Measurements from ENCODE around the gene SSR2.

The SSR2 gene

GRCh38 chr1:156020293-156021092 is at the start of gene SSR2:
SSR2 (minus strand) TSS chr1:156020951; CDS start chr1:156020167, 784 bp downstream.
- DNase-seq (peak; percentile 82), ATAC-seq (peak; percentile 100)
- Mint-ChIP-seq H3K4me1 (peaks cover 26% of the 10 kb centered on the region), H3K4me3 (peak within 1 kb of the TSS; percentile 93), H3K36me3 (ENCODE audit: low read depth) (peaks cover 33% of the 10 kb centered on the region), H3K9me3 (no peaks in the 10 kb centered on the region), H3K27ac (peak within 1 kb of the TSS; percentile 93), H3K27me3 (peaks cover 5% of the 10 kb centered on the region)

- no peaks in the 10 kb centered on the region for H3K27me3 Mint-ChIP-seq
- ATAC-seq (no peak), DNase-seq (no peak)
- no peaks in the 10 kb centered on the region for H3K36me3 Mint-ChIP-seq (ENCODE audit: low read depth)
- peaks cover 5% of the 10 kb centered on the region for H3K4me1 Mint-ChIP-seq
- no peak overlapping the region for H3K4me3 Mint-ChIP-seq
- H3K9me3 Mint-ChIP-seq: no peaks in the 10 kb centered on the region
- H3K27ac Mint-ChIP-seq: no peak overlapping the region
Measured at GRCh38 chr1:156070548-156070947, 49.8 kb upstream of the SSR2 start.

GRCh38 chr1:156069490-156070455 is 49.0 kb upstream of the SSR2 start:
- ATAC-seq (no peak), DNase-seq (no peak)
- Mint-ChIP-seq H3K9me3 (no peaks in the 10 kb centered on the region), H3K27ac (no peak overlapping the region), H3K4me1 (peaks cover 13% of the 10 kb centered on the region), H3K36me3 (ENCODE audit: low read depth) (no peaks in the 10 kb centered on the region), H3K4me3 (no peak overlapping the region), H3K27me3 (no peaks in the 10 kb centered on the region)

GRCh38 chr1:156067262-156067661 is 46.5 kb upstream of the SSR2 start:
- Mint-ChIP-seq H3K4me3 (no peak overlapping the region), H3K9me3 (no peaks in the 10 kb centered on the region), H3K4me1 (peaks cover 14% of the 10 kb centered on the region), H3K27me3 (no peaks in the 10 kb centered on the region), H3K27ac (no peak overlapping the region), H3K36me3 (ENCODE audit: low read depth) (no peaks in the 10 kb centered on the region)
- ATAC-seq: no peak
- no peak for DNase-seq

- no peak overlapping the region for H3K27ac Mint-ChIP-seq
- peaks cover 14% of the 10 kb centered on the region for H3K4me1 Mint-ChIP-seq
- ATAC-seq (no peak), DNase-seq (no peak)
- no peaks in the 10 kb centered on the region for H3K27me3 Mint-ChIP-seq
- H3K36me3 Mint-ChIP-seq (ENCODE audit: low read depth): no peaks in the 10 kb centered on the region
- no peak overlapping the region for H3K4me3 Mint-ChIP-seq
- H3K9me3 Mint-ChIP-seq: no peaks in the 10 kb centered on the region
Measured at GRCh38 chr1:156065871-156066270, 45.1 kb upstream of the SSR2 start.

GRCh38 chr1:156065212-156065611 is 44.5 kb upstream of the SSR2 start:
- no peaks in the 10 kb centered on the region for H3K27me3 Mint-ChIP-seq
- ATAC-seq: peak; percentile 45
- H3K9me3 Mint-ChIP-seq: no peaks in the 10 kb centered on the region
- H3K4me3 Mint-ChIP-seq: no peak overlapping the region
- H3K36me3 Mint-ChIP-seq (ENCODE audit: low read depth): no peaks in the 10 kb centered on the region
- H3K27ac Mint-ChIP-seq: no peak overlapping the region
- H3K4me1 Mint-ChIP-seq: peaks cover 14% of the 10 kb centered on the region
- DNase-seq: no peak

GRCh38 chr1:156064615-156065014 is 43.9 kb upstream of the SSR2 start:
- no peaks in the 10 kb centered on the region for H3K36me3 Mint-ChIP-seq (ENCODE audit: low read depth)
- ATAC-seq (peak; percentile 72), DNase-seq (no peak)
- peaks cover 14% of the 10 kb centered on the region for H3K4me1 Mint-ChIP-seq
- H3K4me3 Mint-ChIP-seq: no peak overlapping the region
- H3K27ac Mint-ChIP-seq: no peak overlapping the region
- no peaks in the 10 kb centered on the region for H3K27me3 Mint-ChIP-seq
- H3K9me3 Mint-ChIP-seq: no peaks in the 10 kb centered on the region

- no peak overlapping the region for H3K4me3 Mint-ChIP-seq
- H3K9me3 Mint-ChIP-seq: no peaks in the 10 kb centered on the region
- peaks cover 14% of the 10 kb centered on the region for H3K4me1 Mint-ChIP-seq
- DNase-seq: no peak
- no peak overlapping the region for H3K27ac Mint-ChIP-seq
- H3K36me3 Mint-ChIP-seq (ENCODE audit: low read depth): no peaks in the 10 kb centered on the region
- no peaks in the 10 kb centered on the region for H3K27me3 Mint-ChIP-seq
- no peak for ATAC-seq
Measured at GRCh38 chr1:156063997-156064285, 43.2 kb upstream of the SSR2 start.

GRCh38 chr1:156062189-156062588 is 41.4 kb upstream of the SSR2 start:
- ATAC-seq (no peak), DNase-seq (no peak)
- H3K27me3 Mint-ChIP-seq: no peaks in the 10 kb centered on the region

GRCh38 chr1:156060937-156061636 is 40.3 kb upstream of the SSR2 start, which contains the start of gene RAB25:
RAB25 (plus strand) TSS chr1:156061160; CDS start chr1:156061401, 241 bp downstream.
- peaks cover 4% of the 10 kb centered on the region for H3K36me3 Mint-ChIP-seq (ENCODE audit: low read depth)
- no peaks in the 10 kb centered on the region for H3K9me3 Mint-ChIP-seq
- H3K27ac Mint-ChIP-seq: no peak within 1 kb of the TSS
- no peaks in the 10 kb centered on the region for H3K27me3 Mint-ChIP-seq
- no peak within 1 kb of the TSS for H3K4me3 Mint-ChIP-seq
- ATAC-seq (no peak), DNase-seq (no peak)
- H3K4me1 Mint-ChIP-seq: peaks cover 13% of the 10 kb centered on the region

More at GRCh38 chr1:156062189-156062588, 41.4 kb upstream of the SSR2 start:
- Mint-ChIP-seq H3K27ac (no peak overlapping the region), H3K4me3 (no peak overlapping the region), H3K36me3 (ENCODE audit: low read depth) (peaks cover 4% of the 10 kb centered on the region), H3K9me3 (no peaks in the 10 kb centered on the region), H3K4me1 (peaks cover 14% of the 10 kb centered on the region)

- H3K27me3 Mint-ChIP-seq: no peaks in the 10 kb centered on the region
- no peaks in the 10 kb centered on the region for H3K9me3 Mint-ChIP-seq
- no peak overlapping the region for H3K27ac Mint-ChIP-seq
- no peak for ATAC-seq
- H3K4me3 Mint-ChIP-seq: no peak overlapping the region
- DNase-seq: no peak
- peaks cover 24% of the 10 kb centered on the region for H3K4me1 Mint-ChIP-seq
- H3K36me3 Mint-ChIP-seq (ENCODE audit: low read depth): peaks cover 4% of the 10 kb centered on the region
Measured at GRCh38 chr1:156056326-156056849, 35.6 kb upstream of the SSR2 start.

- ATAC-seq: no peak
- Mint-ChIP-seq H3K9me3 (no peaks in the 10 kb centered on the region), H3K36me3 (ENCODE audit: low read depth) (peaks cover 4% of the 10 kb centered on the region), H3K27me3 (no peaks in the 10 kb centered on the region), H3K27ac (peak overlapping the region; percentile 46), H3K4me1 (peaks cover 25% of the 10 kb centered on the region), H3K4me3 (peak overlapping the region; percentile 96)
- no peak for DNase-seq
Measured at GRCh38 chr1:156055281-156056048, 34.7 kb upstream of the SSR2 start.

- peaks cover 8% of the 10 kb centered on the region for H3K36me3 Mint-ChIP-seq (ENCODE audit: low read depth)
- peaks cover 25% of the 10 kb centered on the region for H3K4me1 Mint-ChIP-seq
- DNase-seq (peak; percentile 97), ATAC-seq (peak; percentile 79)
- no peaks in the 10 kb centered on the region for H3K27me3 Mint-ChIP-seq
- H3K9me3 Mint-ChIP-seq: no peaks in the 10 kb centered on the region
- peak within 1 kb of the TSS; percentile 96 for H3K27ac Mint-ChIP-seq
- H3K4me3 Mint-ChIP-seq: peak within 1 kb of the TSS; percentile 96
Measured at GRCh38 chr1:156054500-156055280, 33.9 kb upstream of the SSR2 start, which contains the start of gene LAMTOR2. LAMTOR2 (plus strand) TSS chr1:156054782; CDS start chr1:156054890, 108 bp downstream.
